Thyroid gland (tissue), 4 donors: Measurements from ENCODE around the gene SOD1. TPM values are rescaled to one million over a fixed set of nuclear protein-coding genes. Genes with fewer than 3 reads are reported as not detected.

Source experiments
- DNase-seq, 2 donors: peaks; one replicate each; pipeline ENCODE4 v3.0.0-alpha.2; 2019
- H3K27ac ChIP-seq, 3 donors: fragments of 200-600 bp; sonication (generic); 1 replicate in 2 of 3; 2 replicates in 1 of 3; pipeline ENCODE4 v1.5.1; 2016 to 2019; ENCODE audit warnings: mild to moderate bottlenecking in 1 of 3, moderate library complexity in 1 of 3
- H3K27me3 ChIP-seq: fragments of 200-600 bp; sonication (generic); one replicate; pipeline ENCODE4 v1.5.1; 2019
- H3K36me3 ChIP-seq, 2 donors: fragments of 200-600 bp; sonication (generic); one replicate each; pipeline ENCODE4 v1.5.1; 2016 to 2019
- H3K4me1 ChIP-seq, 2 donors: fragments of 200-600 bp; sonication (generic); one replicate each; pipeline ENCODE4 v1.5.1; 2017 to 2019
- H3K4me3 ChIP-seq, 3 donors: fragments of 200-600 bp; sonication (generic); replicated peaks in 1 of 3; 1 replicate in 2 of 3; 2 replicates in 1 of 3; pipeline ENCODE4 v1.5.1; 2016; ENCODE audit warnings: mild to moderate bottlenecking in 1 of 3
- H3K9me3 ChIP-seq: fragments of 200-600 bp; sonication (generic); one replicate; pipeline ENCODE4 v1.5.1; 2017
- CTCF ChIP-seq, 6 experiments: fragments of 200-600 bp in 3 of 6; fragments of 450-650 bp in 3 of 6; sonication (generic) in 3 of 6; IDR thresholded peaks; one replicate each; pipeline ENCODE4 v1.5.1; 2016 to 2019; ENCODE audit warnings: antibody characterized with exemption in 6 of 6, mild to moderate bottlenecking in 2 of 6, inconsistent platforms in 1 of 6, moderate library complexity in 1 of 6
- POLR2A ChIP-seq, 2 donors: fragments of 450-650 bp; IDR thresholded peaks; one replicate each; pipeline ENCODE4 v1.6.1; 2017; ENCODE audit warnings: antibody characterized with exemption in 2 of 2, mild to moderate bottlenecking in 2 of 2, moderate library complexity in 1 of 2
- WGBS, 2 donors: methylation state at CpG; one replicate each; pipeline ENCODE4 v1.1.5; 2017; 5-methylcytosine and 5-hydroxymethylcytosine counted together
- intact Hi-C: fragments of 100-400 bp; cut with DNase I; formaldehyde crosslinking; loops from one replicate; pipeline ENCODE4 v1.15.1; 2023
- total RNA-seq, 4 donors: library from RNA; depleted of rRNA; stranded (reverse); fragments of >200 nt; gene quantifications; one replicate each; pipeline ENCODE4 v1.2.3, GENCODE V29; 2016

The SOD1 gene
- total RNA-seq, 4 donors from 2014 or later, result 147 to 331 (median 261) TPM

- 84 to 86% methylated on average over 9 of the region's 9 CpGs for WGBS, 2 donors
- H3K27me3 ChIP-seq, result no peaks in the 10 kb centered on the region
- TF ChIP-seq CTCF (IDR thresholded peaks at IDR 0.05) (no peak), POLR2A (IDR thresholded peaks at IDR 0.05) (no peak)
Measured at GRCh38 chr21:31616216-31616615, 43.3 kb upstream of the SOD1 start.

GRCh38 chr21:31618696-31619430, 40.6 kb upstream of the SOD1 start:
- no peaks in the 10 kb centered on the region for H3K36me3 ChIP-seq
- 66 to 98% methylated on average over 2 of the region's 2 CpGs for WGBS, 2 donors
- intact Hi-C loops, result no loop called here
- no peak for TF ChIP-seq CTCF (IDR thresholded peaks at IDR 0.05)
- TF ChIP-seq POLR2A (IDR thresholded peaks at IDR 0.05), result no peak
- H3K4me1 ChIP-seq, result no peaks in the 10 kb centered on the region
- no peaks in the 10 kb centered on the region for H3K27me3 ChIP-seq
- H3K9me3 ChIP-seq, result no peaks in the 10 kb centered on the region
- no peak overlapping the region for H3K4me3 ChIP-seq
- no peak for DNase-seq
- no peak overlapping the region for H3K27ac ChIP-seq

More at GRCh38 chr21:31616216-31616615, 43.3 kb upstream of the SOD1 start:
- Histone ChIP-seq H3K9me3 (no peaks in the 10 kb centered on the region), H3K36me3 (no peaks in the 10 kb centered on the region), H3K4me1 (no peaks in the 10 kb centered on the region), H3K4me3 (no peak overlapping the region), H3K27ac (no peak overlapping the region)
- intact Hi-C loops, result no loop called here
- no peak for DNase-seq

- Histone ChIP-seq H3K4me1 (no peaks in the 10 kb centered on the region), H3K36me3 (no peaks in the 10 kb centered on the region), H3K27ac (no peak overlapping the region), H3K27me3 (no peaks in the 10 kb centered on the region), H3K9me3 (no peaks in the 10 kb centered on the region), H3K4me3 (no peak overlapping the region)
- TF ChIP-seq CTCF (IDR thresholded peaks at IDR 0.05) (no peak), POLR2A (IDR thresholded peaks at IDR 0.05) (no peak)
- no peak for DNase-seq
- intact Hi-C loops, result no loop called here
- WGBS, 2 donors, result 56 to 68% methylated on average over 3 of the region's 3 CpGs
Measured at GRCh38 chr21:31622397-31622796, 37.1 kb upstream of the SOD1 start.

- H3K9me3 ChIP-seq, result no peaks in the 10 kb centered on the region
- 77 to 80% methylated on average over 6 of the region's 6 CpGs for WGBS, 2 donors
- no peaks in the 10 kb centered on the region for H3K27me3 ChIP-seq
- no peak overlapping the region for H3K27ac ChIP-seq
- intact Hi-C loops, result no loop called here
- H3K36me3 ChIP-seq, result no peaks in the 10 kb centered on the region
- H3K4me3 ChIP-seq, result no peak overlapping the region
- H3K4me1 ChIP-seq, result no peaks in the 10 kb centered on the region
- no peak for TF ChIP-seq POLR2A (IDR thresholded peaks at IDR 0.05)
- TF ChIP-seq CTCF (IDR thresholded peaks at IDR 0.05), result no peak
- no peak for DNase-seq
Measured at GRCh38 chr21:31623664-31624063, 35.8 kb upstream of the SOD1 start.

GRCh38 chr21:31624181-31624580, 35.3 kb upstream of the SOD1 start:
- no peak overlapping the region for H3K27ac ChIP-seq
- H3K36me3 ChIP-seq, result no peaks in the 10 kb centered on the region
- H3K9me3 ChIP-seq, result no peaks in the 10 kb centered on the region
- H3K4me1 ChIP-seq, result no peaks in the 10 kb centered on the region
- no peaks in the 10 kb centered on the region for H3K27me3 ChIP-seq
- TF ChIP-seq CTCF (IDR thresholded peaks at IDR 0.05) (no peak), POLR2A (IDR thresholded peaks at IDR 0.05) (no peak)
- intact Hi-C loops, result no loop called here
- DNase-seq, result no peak
- WGBS, 2 donors, result 85 to 86% methylated on average over 3 of the region's 3 CpGs
- H3K4me3 ChIP-seq, result no peak overlapping the region
